ENCODE results near the gene OLFM4.

OLFM4 gene

GRCh38 chr13:53014495-53015443 lies 13.8 kb upstream of the OLFM4 start:
- DNase-seq = peak; percentile 24

GRCh38 chr13:53015971-53016370 lies 12.6 kb upstream of the OLFM4 start:
- DNase-seq = no peak

- DNase-seq = no peak
These were observed 11.1 kb upstream of the OLFM4 start for GRCh38 chr13:53017433-53017970.

- DNase-seq = no peak
These were observed 9.6 kb upstream of the OLFM4 start for GRCh38 chr13:53018690-53019647.

GRCh38 chr13:53020764-53021335 lies 7.8 kb upstream of the OLFM4 start:
- DNase-seq = no peak

- no peak for DNase-seq
These were observed 5.4 kb upstream of the OLFM4 start for GRCh38 chr13:53023246-53023645.

- DNase-seq = no peak
These were observed 550 bp upstream of the OLFM4 start for GRCh38 chr13:53028063-53028462.

- no peak for DNase-seq
These were observed 4.2 kb downstream of the OLFM4 start for GRCh38 chr13:53032849-53033248.

GRCh38 chr13:53038993-53039392 lies 10.4 kb downstream of the OLFM4 start:
- no peak for DNase-seq

- DNase-seq = no peak
These were observed 13.4 kb downstream of the OLFM4 start for GRCh38 chr13:53041968-53042516.

GRCh38 chr13:53042877-53043276 lies 14.3 kb downstream of the OLFM4 start:
- DNase-seq = no peak

GRCh38 chr13:53043398-53043797 lies 14.8 kb downstream of the OLFM4 start:
- peak; percentile 55 for DNase-seq

GRCh38 chr13:53045189-53045588 lies 16.6 kb downstream of the OLFM4 start:
- DNase-seq = peak; percentile 91

- DNase-seq = no peak
These were observed 20.3 kb downstream of the OLFM4 start for GRCh38 chr13:53048880-53049279.

- no peak for DNase-seq
These were observed 21.5 kb downstream of the OLFM4 start for GRCh38 chr13:53050151-53050550.

GRCh38 chr13:53052675-53053074 lies 24.1 kb downstream of the OLFM4 start:
- DNase-seq = peak; percentile 33

GRCh38 chr13:53054569-53054968 lies 26.0 kb downstream of the OLFM4 start:
- no peak for DNase-seq

- no peak for DNase-seq
These were observed 29.6 kb downstream of the OLFM4 start for GRCh38 chr13:53058065-53058679.

- no peak for DNase-seq
These were observed 32.4 kb downstream of the OLFM4 start for GRCh38 chr13:53060840-53061490.

GRCh38 chr13:53064731-53065130 lies 36.1 kb downstream of the OLFM4 start:
- DNase-seq = peak; percentile 70

- DNase-seq = no peak
These were observed 37.8 kb downstream of the OLFM4 start for GRCh38 chr13:53066411-53066810.
